CD4-positive, alpha-beta T cell treated with Interleukin-10 for 1 hour (primary cell): ENCODE data around the gene SEL1L.
"Not testable (repeated sequence)": the region's sequence is repeated elsewhere in the genome, so short reads cannot be mapped to it uniquely, and the experiment has no call there.

Source experiments
- DNase-seq: peaks from one replicate; pipeline ENCODE4 v3.0.0-alpha.2; 2020

The SEL1L gene

DNA sequence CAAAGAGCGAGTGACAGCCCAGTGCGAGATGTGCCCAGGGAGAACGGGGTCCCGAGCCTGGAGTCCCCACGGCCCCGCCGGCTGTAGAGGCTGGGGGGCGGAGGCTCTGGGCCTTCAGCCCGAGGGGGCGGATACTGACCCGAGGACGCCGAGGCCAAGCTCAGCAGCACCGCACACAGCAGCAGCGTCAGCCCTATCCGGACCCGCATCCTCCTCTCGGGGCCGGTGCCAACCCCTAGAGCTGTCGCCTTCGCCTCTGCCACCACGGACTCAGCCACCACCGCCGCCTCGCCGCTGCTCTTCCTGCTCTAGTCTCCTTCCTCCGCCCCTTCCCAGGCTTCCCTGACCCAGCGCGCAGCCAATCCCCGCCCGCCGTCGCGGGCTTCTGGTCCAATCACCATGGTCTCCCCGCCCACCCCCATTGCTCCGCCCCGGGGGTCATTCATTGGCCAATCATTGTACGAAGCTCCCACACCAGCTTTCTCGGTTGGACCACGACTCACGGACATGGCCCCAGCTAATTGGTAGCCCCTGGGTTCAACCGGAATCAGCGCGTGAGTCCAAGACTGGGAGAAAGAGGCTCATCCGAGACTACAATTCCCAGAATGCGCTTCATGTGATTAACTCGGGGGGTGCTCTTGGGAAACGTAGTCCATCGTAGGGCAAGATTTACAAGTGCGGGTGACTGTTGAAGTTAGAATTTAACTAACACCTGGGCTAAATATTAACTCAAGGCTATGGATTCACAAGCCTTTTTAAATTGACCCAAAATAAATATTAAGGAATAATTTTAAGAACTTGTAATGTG lies at the start of gene SEL1L:
Gene SEL1L (minus strand): TSS at position 318 of the 808 bp plus-strand sequence. CDS start 109 bp downstream, at position 209.
- DNase-seq: peak; percentile 100

DNA sequence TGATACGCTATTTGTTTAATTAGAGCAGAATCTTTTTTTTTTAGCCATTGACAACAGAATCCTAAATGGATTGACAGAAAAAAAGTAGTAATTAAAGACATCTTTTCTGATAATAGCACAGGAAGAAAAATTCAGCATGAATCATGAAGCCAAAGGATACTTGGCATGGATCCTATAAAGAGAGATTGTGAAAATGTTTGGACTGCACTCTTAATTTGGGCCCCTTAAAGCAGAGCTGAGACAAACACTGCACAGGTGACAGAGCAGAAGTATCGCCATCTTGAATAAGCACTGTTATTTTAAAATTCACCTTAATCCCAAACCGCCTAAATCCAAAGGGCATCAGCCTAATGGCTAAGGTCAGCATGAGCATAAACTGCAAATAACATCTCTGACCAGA lies 48.8 kb upstream of the SEL1L start:
- no peak for DNase-seq

DNA sequence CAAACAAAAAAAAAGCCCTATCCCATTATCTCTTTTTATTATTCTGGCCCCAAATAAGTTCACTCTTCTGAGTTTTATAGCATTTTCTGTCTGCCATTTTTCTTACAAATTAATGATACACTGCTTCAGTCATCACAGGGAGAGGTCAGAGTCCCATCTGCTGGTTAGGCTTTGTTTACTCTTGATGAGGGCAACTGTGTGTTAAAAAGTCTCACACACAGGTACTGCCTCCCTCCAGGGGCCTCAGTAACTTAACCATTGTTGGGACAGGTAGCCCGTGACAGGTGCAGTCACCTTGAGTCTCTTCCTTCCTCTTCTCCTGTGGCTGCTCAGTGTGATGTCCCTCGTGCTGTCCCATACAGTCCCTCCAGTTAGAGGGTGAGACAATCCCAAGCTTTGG lies 45.5 kb upstream of the SEL1L start:
- no peak for DNase-seq

DNA sequence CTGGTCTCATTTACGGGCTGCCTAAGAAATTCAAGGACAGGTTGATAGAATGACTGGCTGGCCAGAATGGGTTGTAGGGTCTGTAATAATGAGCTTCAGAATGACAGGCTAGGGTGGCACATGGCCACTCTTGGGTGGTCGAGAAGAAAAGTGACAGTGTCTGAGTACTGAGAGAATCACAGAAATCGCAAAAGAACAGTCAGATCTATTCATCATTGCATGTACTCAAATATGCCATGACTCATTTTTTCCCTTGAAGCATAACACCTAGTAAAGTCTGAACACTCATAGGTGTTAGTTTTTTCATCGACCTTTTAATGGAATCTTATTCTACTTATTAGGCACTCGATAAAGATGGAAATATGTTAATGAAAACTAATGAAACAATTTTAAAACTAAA lies 37.8 kb upstream of the SEL1L start:
- DNase-seq: no peak

DNA sequence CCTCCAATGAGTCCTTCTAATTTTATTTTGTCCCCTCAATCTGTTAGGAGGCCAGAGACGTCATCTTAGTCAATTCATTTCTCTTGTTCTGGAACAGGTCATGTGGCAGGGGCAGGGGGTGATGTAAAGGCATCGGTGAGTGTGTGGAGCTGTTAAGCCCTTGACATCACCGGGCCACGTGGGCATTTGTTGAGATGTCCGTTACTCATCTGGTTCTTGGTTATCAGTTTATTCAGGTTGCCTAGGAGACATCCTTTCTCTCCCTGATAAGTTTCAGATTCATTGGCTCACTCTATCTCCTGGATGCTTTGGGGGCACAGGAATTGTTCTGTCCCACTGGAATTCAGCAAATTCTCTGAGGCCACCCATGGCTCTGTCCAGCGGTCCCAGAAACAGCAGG lies 33.6 kb upstream of the SEL1L start:
- DNase-seq: no peak

DNA sequence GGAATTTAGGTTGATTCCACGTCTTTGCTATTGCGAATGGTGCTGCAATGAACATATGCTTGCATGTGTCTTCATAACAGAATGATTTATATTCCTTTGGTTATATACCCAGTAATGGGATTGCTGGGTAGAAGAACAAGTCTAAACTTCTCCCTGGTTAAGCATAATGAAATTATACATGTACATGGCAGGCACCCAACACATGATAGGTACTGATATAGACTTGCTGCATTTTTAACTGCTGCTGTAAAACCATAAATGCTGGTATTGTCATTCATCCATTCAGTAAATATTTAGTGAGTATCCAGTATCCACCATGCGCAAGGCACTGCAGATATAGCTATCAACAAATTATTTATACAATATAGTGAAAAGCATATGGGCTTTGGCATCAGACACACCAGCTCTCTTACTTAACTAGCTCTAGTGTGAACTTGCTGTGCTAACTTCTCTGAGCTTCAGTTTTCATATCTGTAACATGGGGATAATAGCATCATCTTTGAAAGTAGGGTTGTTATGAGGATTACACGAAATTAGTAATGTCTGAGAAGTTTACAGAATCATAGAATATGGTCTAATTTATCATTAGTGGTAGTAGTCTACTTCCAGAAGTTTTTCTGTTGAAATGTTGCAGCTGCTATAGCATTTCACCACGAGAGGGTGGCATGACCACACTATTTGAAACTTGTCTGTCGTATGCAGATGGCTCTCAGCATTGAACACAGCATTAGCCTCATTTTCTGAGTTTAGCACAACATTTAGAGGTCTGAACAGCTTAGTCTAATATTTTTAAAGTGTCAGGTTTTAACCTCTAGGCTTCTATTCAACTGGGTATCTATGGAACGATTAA lies 32.0 kb upstream of the SEL1L start:
- no peak for DNase-seq

DNA sequence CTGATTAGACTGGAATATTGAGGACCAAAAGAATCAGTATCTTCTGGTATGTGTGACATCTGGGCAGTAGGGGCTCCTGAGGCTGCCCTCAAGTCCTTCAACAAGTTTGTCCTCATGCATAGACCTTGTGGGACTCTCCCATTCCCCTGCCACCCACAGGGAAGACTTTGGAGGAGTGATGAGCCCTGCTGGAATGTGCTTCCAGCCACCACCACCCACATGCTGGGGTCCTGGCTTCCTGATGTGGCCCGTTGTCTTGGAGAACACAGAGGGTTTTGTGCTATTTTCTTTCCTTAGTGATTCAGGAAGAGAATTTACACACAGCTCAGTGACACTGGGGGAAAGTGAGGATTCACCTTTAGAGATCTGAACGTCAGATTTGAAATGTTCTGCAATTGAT lies 29.2 kb upstream of the SEL1L start:
- no peak for DNase-seq

DNA sequence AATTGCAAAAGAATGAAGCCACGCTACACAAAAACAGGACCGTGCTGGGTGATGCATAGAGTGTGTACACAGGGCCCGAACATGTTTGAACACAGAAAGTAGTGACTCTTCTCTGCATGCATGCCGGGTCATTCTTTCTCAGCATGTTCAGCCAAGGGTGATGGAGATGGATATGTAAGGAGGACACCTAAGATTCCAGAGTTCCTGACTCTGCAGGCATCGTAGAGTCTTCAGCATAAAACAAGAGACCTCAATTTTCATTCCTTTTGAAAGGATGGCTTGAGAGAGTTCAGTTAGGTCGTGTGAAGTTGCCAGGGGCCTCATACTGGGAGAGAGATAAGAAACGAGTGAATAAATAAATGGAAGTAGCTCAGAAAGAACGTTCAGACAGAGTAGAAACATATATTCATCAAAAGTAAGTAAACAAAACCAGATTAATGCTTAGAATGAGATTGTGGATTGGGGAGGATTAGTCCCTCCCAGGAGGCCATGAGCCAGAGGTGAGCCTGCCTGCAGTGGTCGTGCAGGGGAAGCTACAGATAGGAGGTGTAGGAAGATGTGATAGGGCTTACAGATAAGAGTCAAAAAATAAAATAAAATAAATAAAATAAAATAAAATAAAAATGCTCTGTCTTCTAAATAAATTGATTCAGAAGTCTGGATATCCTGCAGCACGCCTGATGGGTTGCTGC lies 27.6 kb upstream of the SEL1L start:
- no peak for DNase-seq

DNA sequence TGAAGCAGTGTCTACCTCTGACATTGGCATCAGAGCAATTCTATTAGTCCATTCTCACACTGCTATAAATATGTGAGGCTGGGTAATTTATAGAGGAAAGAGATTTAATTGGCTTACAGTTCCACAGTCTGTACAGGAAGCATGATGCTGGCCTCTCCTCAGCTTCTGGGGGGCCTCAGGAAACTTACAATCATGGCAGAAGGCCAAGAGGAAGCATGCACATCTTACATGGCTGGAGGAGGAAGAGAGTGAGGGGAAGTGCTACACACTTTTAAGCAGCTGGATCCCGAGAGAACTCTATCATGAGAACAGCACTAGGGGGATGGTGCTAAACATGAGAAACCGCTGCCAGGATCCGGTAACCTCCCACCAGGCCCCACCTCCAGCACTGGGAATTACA lies 25.7 kb upstream of the SEL1L start:
- no peak for DNase-seq

DNA sequence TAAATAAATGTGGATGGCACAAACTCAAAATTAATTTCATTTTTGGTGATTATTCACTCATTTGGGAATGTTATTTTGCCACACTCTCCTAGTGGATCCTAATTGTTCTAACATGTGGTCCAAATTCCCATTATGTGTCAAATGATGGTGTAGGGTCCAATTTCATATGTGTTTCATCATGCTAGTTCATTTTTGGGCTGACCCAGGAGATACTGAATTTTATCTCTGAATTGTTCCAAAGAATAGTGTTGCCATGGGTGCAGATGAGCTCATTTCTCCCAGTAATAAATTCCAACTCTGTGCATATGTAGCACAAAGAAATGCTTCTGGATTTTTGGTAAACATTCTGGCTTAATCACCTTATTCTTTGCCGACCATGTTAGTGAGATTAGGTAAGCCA lies 23.5 kb upstream of the SEL1L start:
- DNase-seq: no peak

DNA sequence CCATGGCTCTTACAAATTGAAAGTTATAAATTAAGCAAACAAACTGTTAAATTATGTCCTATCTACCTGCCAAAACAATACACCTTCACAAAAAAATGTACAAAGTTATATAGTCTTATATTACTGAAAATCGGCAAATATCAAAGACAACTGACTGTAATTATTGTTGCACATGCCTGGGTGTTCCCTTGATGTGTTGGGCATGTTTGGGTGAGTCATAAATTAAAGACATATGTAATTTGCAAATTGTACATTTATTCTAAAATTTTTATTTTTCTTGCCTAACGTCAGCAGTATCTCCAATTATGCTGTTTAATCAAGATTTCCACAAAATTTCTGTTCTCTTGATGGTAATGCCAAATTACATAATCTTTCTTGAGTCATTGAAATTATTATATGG lies 22.0 kb upstream of the SEL1L start:
- no peak for DNase-seq

DNA sequence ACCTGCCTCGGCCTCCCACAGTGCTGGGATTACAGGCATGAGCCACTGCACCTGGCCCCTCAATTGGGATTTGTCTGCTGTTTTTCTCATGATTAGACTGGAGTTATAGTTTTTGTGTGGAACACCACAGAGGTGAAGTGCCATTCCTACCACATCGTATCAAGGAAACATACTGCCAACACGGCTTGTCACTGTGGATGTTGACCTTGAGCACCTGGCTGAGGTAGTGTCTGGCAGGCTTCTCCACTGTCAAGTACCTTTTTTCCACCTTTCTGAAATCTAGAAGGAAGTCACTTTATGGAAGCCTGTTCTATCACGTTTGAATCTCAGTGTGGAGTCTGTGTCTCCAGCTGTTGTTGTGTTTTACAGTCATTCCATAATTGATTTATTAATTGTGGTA lies 21.4 kb upstream of the SEL1L start:
- no peak for DNase-seq

DNA sequence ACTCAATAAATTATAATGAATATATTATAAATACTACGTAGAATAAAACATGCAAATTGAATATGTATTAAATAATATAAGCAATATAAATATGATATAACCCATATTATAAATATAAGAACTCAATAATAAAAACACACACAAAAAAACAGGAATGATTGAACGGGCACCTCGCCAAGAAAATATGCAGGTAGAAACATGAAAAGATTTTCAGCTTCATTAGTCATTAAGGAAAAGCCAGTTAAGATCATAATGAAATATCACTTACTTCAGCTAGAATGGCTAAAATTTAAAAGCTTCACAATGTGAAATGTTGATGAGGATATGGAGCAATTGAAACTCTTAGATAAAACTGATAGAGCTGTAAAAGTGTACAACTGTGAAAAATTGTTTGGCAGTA lies 17.8 kb upstream of the SEL1L start:
- no peak for DNase-seq

DNA sequence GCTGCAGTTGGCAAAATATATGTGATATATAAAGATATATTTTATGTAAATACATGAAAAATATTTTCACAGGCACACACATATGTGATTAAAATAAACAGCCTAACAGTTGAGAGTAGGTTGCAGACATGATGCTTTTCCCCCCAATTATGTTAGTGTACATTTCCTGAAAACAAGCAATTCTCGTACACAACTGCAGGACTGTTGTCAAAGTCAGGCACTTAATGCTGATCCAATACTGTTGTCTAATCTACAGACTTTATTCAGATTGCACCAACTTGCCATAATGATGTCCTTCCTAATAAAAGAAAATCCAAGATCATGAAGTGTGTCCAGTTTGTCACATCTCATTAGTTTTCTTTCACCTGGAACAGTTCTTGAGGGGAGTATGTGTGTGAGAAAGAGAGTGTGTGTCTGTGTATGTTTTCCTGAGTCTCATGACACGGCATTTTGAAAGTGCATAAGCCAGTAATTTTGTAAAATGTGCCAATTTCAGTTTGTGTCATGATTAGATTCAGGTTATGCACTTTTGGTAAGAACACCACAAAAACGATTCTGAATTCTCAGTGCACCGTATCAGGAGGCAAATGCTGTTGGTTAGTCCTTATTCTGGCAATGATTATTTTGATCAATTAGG lies 16.5 kb upstream of the SEL1L start:
- DNase-seq: no peak

DNA sequence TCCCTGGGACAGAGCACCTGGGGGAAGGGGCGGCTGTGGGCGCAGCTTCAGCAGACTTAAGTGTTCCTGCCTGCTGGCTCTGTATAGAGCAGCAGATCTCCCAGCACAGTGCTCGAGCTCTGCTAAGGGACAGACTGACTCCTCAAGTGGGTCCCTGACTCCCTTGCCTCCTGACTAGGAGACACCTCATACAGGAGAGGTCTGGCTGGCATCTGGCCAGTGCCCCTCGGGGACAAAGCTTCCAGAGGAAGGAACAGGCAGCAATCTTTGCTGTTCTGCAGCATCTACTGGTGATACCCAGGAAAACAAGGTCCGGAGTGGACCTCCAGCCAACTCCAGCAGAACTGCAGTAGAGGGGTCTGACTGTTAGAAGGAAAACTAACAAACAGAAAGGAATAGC lies 7.6 kb upstream of the SEL1L start:
- not testable (repeated sequence) for DNase-seq

DNA sequence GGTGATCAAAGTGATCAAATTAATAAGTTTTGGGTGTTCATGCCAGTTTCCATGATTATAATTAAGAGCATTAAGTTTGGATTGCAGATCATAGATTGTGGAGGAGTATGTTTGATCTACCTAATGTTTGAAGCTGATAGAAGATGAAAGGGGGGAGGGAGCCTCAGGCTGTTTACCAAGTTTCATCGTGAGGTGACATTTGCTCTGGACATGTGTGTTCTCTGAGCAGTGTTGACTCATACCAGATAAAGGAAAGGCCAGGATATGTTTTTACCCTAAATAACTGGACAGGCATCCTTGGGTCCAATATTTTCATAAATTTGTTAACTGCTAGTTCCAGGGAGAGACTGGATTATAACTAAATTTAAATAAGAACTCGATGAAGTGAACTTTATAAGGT lies 3.5 kb upstream of the SEL1L start:
- no peak for DNase-seq

DNA sequence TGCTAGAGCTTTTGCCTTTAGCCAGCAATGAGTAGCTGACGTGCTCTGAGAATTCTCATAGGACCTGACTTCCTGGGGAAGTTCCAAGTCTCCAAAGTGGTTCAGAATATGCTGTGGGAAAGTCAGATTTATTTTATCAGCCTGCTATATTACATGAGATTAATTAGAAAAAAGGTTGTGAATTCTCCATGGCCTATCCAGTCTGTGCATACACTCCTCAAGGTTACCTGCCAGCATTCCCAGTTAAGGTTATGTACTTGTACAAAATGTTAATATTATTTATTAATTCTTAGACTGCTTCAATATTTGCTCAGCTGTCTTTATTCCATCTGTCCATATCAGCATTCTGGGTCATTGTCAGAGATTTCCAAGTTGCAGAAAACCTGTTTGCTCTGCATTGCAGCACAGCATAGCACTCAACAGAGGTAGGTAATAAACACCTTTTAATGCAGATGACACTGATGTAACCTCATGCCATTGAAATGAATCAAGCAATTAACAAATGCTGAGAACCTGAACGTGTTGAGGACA lies 2.7 kb upstream of the SEL1L start:
- no peak for DNase-seq

DNA sequence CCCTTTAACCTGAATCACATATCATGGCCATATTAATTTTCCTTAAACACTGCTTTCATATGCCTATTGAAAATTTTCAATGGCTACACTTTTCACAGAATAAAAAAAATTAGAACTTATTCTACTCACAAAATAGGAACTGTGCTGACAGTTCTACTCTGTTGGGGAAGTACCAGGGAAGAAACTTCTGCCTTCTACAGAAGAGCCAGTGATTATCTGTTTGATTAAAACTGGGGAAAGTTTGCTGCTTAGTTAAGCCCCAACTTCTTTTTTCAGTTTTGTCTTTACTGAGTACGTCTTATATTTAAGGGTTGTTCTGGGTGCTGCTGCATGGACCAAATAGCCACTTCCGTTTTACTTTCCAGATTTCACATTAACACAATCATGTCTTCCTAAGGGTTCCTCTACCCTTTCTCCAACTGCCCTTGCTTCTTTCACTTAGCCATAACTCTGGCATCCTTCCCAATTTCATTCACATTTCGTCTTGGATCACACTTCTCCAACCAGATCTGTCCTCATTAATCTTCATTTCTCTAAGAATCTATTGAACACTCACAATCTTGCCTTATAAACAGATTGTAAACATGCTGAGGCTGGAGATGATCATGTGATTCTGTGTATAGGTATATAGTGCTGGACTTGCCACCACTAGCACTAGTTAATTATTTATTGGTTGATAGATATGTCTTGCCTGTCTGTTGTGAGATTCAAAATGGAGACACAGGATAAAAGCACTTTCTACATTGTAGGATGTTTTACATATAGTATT lies 1.9 kb upstream of the SEL1L start:
- no peak for DNase-seq

DNA sequence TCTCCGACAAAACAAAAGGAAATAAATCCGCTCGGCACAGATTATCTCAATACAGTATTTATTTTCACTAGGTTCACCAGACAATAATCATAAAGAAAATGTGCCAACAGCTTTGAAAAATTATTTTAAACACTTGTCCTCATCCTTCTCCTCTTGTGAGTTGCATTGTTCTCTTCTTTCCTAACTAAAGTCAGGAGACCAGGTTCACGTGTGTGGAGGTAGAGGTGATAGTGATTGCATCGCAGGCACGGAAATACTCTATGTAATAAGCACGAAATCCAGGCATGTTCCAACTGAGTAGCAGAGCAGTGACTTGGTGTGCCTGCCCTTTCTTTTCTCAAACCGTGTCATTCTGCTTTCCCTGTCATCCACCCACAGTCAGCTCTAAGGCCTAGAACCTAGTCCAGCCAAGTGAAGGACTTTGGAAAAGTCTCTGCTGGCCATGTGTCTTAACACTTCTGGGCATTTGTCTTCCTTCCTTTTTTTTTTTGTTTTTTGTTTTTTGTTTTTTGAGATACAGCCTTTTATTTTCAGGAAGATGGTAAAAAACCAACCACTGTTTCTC lies 939 bp upstream of the SEL1L start:
- DNase-seq: no peak

DNA sequence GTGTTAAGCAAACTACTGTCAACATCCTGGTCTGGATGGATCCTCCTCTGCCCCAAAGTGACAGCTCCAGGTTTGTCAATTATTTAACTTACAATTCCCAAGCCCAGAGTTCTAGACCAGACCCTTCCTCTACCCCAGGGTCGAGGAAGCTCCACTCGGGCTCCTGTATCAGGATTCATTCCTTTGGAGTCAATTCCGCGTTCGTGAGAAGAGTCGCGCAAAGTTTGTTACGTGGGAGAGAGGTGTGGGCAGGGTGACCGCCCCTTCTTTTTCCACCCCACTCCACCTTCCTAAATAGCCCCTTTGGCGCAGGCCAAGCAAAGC lies 479 bp downstream of the SEL1L start:
- DNase-seq: no peak

DNA sequence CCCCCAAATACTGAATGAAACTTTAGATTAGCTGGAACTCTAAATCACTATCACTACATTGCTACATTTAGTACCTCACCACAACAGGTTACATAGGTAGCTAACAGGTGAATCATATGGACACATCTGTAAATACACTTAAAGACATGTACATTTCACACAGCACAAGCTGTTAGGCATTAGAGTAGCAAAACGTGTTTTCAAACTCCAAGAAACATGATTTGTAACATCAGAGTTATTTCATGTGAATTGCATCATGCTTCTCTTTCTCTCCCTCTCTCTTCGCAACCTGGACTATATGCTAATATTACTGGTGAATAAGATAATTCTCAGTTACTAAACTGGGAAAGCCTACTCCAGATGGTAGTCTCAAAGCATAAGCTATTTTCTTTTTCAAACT lies 4.3 kb downstream of the SEL1L start:
- DNase-seq: no peak

DNA sequence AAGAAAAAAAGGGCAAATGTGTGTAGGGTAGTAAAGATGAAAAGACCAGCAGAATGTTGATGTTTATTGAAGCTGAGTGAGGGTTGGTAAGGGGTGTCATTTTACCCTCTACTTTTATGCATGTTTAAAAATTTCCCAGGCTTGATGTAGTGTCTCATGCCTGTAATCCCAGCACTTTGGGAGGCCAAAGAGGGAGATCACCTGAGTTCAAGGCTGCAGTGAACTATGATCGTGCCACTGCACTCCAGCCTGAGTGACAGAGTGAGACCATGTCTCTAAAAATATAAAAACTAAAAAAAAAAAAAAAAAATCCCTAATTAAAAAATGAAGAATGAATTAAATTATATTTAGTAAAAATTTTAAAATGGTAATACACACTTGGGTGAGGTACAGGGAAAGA lies 8.5 kb downstream of the SEL1L start:
- DNase-seq: no peak
